ENCODE measurements around the gene PLCL2. TPM values are rescaled to one million over a fixed set of nuclear protein-coding genes. Genes with fewer than 3 reads are reported as not detected.

The PLCL2 gene
- total RNA-seq, 1 donor from 2014 or later = 12.8 TPM

GRCh38 chr3:16846373-16847080 is 38.2 kb upstream of the PLCL2 start:
- Mint-ChIP-seq H3K36me3 (ENCODE audit: low read depth) (no peaks in the 10 kb centered on the region), H3K4me1 (ENCODE audit: low read depth) (peaks cover 58% of the 10 kb centered on the region)
- intact Hi-C loops (cut with micrococcal nuclease) = no loop called here

GRCh38 chr3:16848007-16848406 is 36.7 kb upstream of the PLCL2 start:
- no peaks in the 10 kb centered on the region for H3K9me3 Mint-ChIP-seq
- no peak overlapping the region for H3K4me3 Mint-ChIP-seq (ENCODE audit: low read depth)
- peaks cover 44% of the 10 kb centered on the region for H3K4me1 Mint-ChIP-seq (ENCODE audit: low read depth)
- peaks cover 6% of the 10 kb centered on the region for H3K27me3 Mint-ChIP-seq (ENCODE audit: low read depth)
- no peaks in the 10 kb centered on the region for H3K36me3 Mint-ChIP-seq (ENCODE audit: low read depth)
- no peak overlapping the region for H3K27ac Mint-ChIP-seq
- intact Hi-C loops (cut with micrococcal nuclease) = no loop called here
- no peak for DNase-seq (ENCODE audit: low spot score)

More at GRCh38 chr3:16846373-16847080, 38.2 kb upstream of the PLCL2 start:
- H3K4me3 Mint-ChIP-seq (ENCODE audit: low read depth) = no peak overlapping the region
- H3K27me3 Mint-ChIP-seq (ENCODE audit: low read depth) = peaks cover 4% of the 10 kb centered on the region
- DNase-seq (ENCODE audit: low spot score) = no peak
- no peaks in the 10 kb centered on the region for H3K9me3 Mint-ChIP-seq
- H3K27ac Mint-ChIP-seq = no peak overlapping the region

- peak; percentile 66 for DNase-seq (ENCODE audit: low spot score)
- H3K9me3 Mint-ChIP-seq = no peaks in the 10 kb centered on the region
- H3K4me1 Mint-ChIP-seq (ENCODE audit: low read depth) = peaks cover 33% of the 10 kb centered on the region
- H3K27ac Mint-ChIP-seq = peak overlapping the region; percentile 2
- intact Hi-C loops (cut with micrococcal nuclease) = no loop called here
- no peaks in the 10 kb centered on the region for H3K36me3 Mint-ChIP-seq (ENCODE audit: low read depth)
- peak overlapping the region; percentile 7 for H3K4me3 Mint-ChIP-seq (ENCODE audit: low read depth)
- peaks cover 6% of the 10 kb centered on the region for H3K27me3 Mint-ChIP-seq (ENCODE audit: low read depth)
Measured at GRCh38 chr3:16849229-16849628, 35.5 kb upstream of the PLCL2 start.

- Mint-ChIP-seq H3K4me3 (ENCODE audit: low read depth) (peak overlapping the region; percentile 7), H3K9me3 (no peaks in the 10 kb centered on the region), H3K27me3 (ENCODE audit: low read depth) (peaks cover 6% of the 10 kb centered on the region), H3K27ac (peak overlapping the region; percentile 2), H3K4me1 (ENCODE audit: low read depth) (peaks cover 33% of the 10 kb centered on the region), H3K36me3 (ENCODE audit: low read depth) (no peaks in the 10 kb centered on the region)
- intact Hi-C loops (cut with micrococcal nuclease) = no loop called here
- no peak for DNase-seq (ENCODE audit: low spot score)
Measured at GRCh38 chr3:16849795-16850194, 35.0 kb upstream of the PLCL2 start.

- Mint-ChIP-seq H3K9me3 (no peaks in the 10 kb centered on the region), H3K4me3 (ENCODE audit: low read depth) (no peak overlapping the region), H3K4me1 (ENCODE audit: low read depth) (peaks cover 7% of the 10 kb centered on the region), H3K36me3 (ENCODE audit: low read depth) (no peaks in the 10 kb centered on the region), H3K27ac (no peak overlapping the region), H3K27me3 (ENCODE audit: low read depth) (peaks cover 30% of the 10 kb centered on the region)
- intact Hi-C loops (cut with micrococcal nuclease) = no loop called here
- no peak for DNase-seq (ENCODE audit: low spot score)
Measured at GRCh38 chr3:16855497-16855896, 29.3 kb upstream of the PLCL2 start.

- Mint-ChIP-seq H3K4me3 (ENCODE audit: low read depth) (no peak overlapping the region), H3K27me3 (ENCODE audit: low read depth) (peaks cover 38% of the 10 kb centered on the region), H3K27ac (no peak overlapping the region), H3K9me3 (no peaks in the 10 kb centered on the region), H3K36me3 (ENCODE audit: low read depth) (no peaks in the 10 kb centered on the region), H3K4me1 (ENCODE audit: low read depth) (peaks cover 6% of the 10 kb centered on the region)
- DNase-seq (ENCODE audit: low spot score) = no peak
- intact Hi-C loops (cut with micrococcal nuclease) = no loop called here
Measured at GRCh38 chr3:16860234-16860633, 24.5 kb upstream of the PLCL2 start.

GRCh38 chr3:16861432-16861831 is 23.3 kb upstream of the PLCL2 start:
- no peak overlapping the region for H3K4me3 Mint-ChIP-seq (ENCODE audit: low read depth)
- no peak overlapping the region for H3K27ac Mint-ChIP-seq
- intact Hi-C loops (cut with micrococcal nuclease) = no loop called here
- no peaks in the 10 kb centered on the region for H3K9me3 Mint-ChIP-seq
- peaks cover 7% of the 10 kb centered on the region for H3K4me1 Mint-ChIP-seq (ENCODE audit: low read depth)
- H3K27me3 Mint-ChIP-seq (ENCODE audit: low read depth) = peaks cover 45% of the 10 kb centered on the region
- no peaks in the 10 kb centered on the region for H3K36me3 Mint-ChIP-seq (ENCODE audit: low read depth)
- no peak for DNase-seq (ENCODE audit: low spot score)

- H3K27ac Mint-ChIP-seq = no peak overlapping the region
- peaks cover 43% of the 10 kb centered on the region for H3K27me3 Mint-ChIP-seq (ENCODE audit: low read depth)
- H3K4me1 Mint-ChIP-seq (ENCODE audit: low read depth) = peaks cover 11% of the 10 kb centered on the region
- no peak overlapping the region for H3K4me3 Mint-ChIP-seq (ENCODE audit: low read depth)
- H3K9me3 Mint-ChIP-seq = no peaks in the 10 kb centered on the region
- intact Hi-C loops (cut with micrococcal nuclease) = no loop called here
- no peaks in the 10 kb centered on the region for H3K36me3 Mint-ChIP-seq (ENCODE audit: low read depth)
- DNase-seq (ENCODE audit: low spot score) = no peak
Measured at GRCh38 chr3:16864610-16865313, 20.0 kb upstream of the PLCL2 start.

GRCh38 chr3:16865335-16865734 is 19.4 kb upstream of the PLCL2 start:
- Mint-ChIP-seq H3K4me1 (ENCODE audit: low read depth) (peaks cover 11% of the 10 kb centered on the region), H3K9me3 (no peaks in the 10 kb centered on the region), H3K27ac (no peak overlapping the region), H3K36me3 (ENCODE audit: low read depth) (no peaks in the 10 kb centered on the region), H3K27me3 (ENCODE audit: low read depth) (peaks cover 41% of the 10 kb centered on the region), H3K4me3 (ENCODE audit: low read depth) (no peak overlapping the region)
- no peak for DNase-seq (ENCODE audit: low spot score)
- intact Hi-C loops (cut with micrococcal nuclease) = no loop called here

GRCh38 chr3:16866571-16866970 is 18.2 kb upstream of the PLCL2 start:
- H3K36me3 Mint-ChIP-seq (ENCODE audit: low read depth) = no peaks in the 10 kb centered on the region
- H3K4me3 Mint-ChIP-seq (ENCODE audit: low read depth) = no peak overlapping the region
- peaks cover 11% of the 10 kb centered on the region for H3K4me1 Mint-ChIP-seq (ENCODE audit: low read depth)
- intact Hi-C loops (cut with micrococcal nuclease) = no loop called here
- no peaks in the 10 kb centered on the region for H3K9me3 Mint-ChIP-seq
- DNase-seq (ENCODE audit: low spot score) = no peak
- peaks cover 37% of the 10 kb centered on the region for H3K27me3 Mint-ChIP-seq (ENCODE audit: low read depth)
- no peak overlapping the region for H3K27ac Mint-ChIP-seq

GRCh38 chr3:16868513-16868912 is 16.2 kb upstream of the PLCL2 start:
- Mint-ChIP-seq H3K27me3 (ENCODE audit: low read depth) (peaks cover 48% of the 10 kb centered on the region), H3K36me3 (ENCODE audit: low read depth) (no peaks in the 10 kb centered on the region), H3K4me1 (ENCODE audit: low read depth) (peaks cover 13% of the 10 kb centered on the region), H3K9me3 (no peaks in the 10 kb centered on the region), H3K4me3 (ENCODE audit: low read depth) (no peak overlapping the region), H3K27ac (no peak overlapping the region)
- intact Hi-C loops (cut with micrococcal nuclease) = no loop called here
- DNase-seq (ENCODE audit: low spot score) = no peak

GRCh38 chr3:16869261-16870005 is 15.3 kb upstream of the PLCL2 start:
- DNase-seq (ENCODE audit: low spot score) = no peak
- Mint-ChIP-seq H3K27ac (no peak overlapping the region), H3K4me1 (ENCODE audit: low read depth) (peaks cover 13% of the 10 kb centered on the region), H3K9me3 (no peaks in the 10 kb centered on the region), H3K36me3 (ENCODE audit: low read depth) (no peaks in the 10 kb centered on the region), H3K27me3 (ENCODE audit: low read depth) (peaks cover 54% of the 10 kb centered on the region), H3K4me3 (ENCODE audit: low read depth) (no peak overlapping the region)
- intact Hi-C loops (cut with micrococcal nuclease) = no loop called here
